GM18951 (cell line): ENCODE results near the gene NKD2.
"Not testable (repeated sequence)": the region's sequence is repeated elsewhere in the genome, so short reads cannot be mapped to it uniquely, and the experiment has no call there.

Source experiments
- POLR2A ChIP-seq: IDR thresholded peaks from 4 replicates; pipeline ENCODE4 v1.6.1; 2011; ENCODE audit warnings: mild to moderate bottlenecking; ENCODE audit not compliant: insufficient read length, insufficient read depth; ENCODE audit errors: extremely low read depth
- in situ Hi-C: fragments of 300-500 bp; cut with MboI; formaldehyde crosslinking; loops from one replicate; pipeline ENCODE4 v1.12.0; 2022; ENCODE audit warnings: low sequenced_read_pairs, mixed read lengths, inconsistent platforms; ENCODE audit not compliant: unreplicated experiment

The NKD2 gene

DNA sequence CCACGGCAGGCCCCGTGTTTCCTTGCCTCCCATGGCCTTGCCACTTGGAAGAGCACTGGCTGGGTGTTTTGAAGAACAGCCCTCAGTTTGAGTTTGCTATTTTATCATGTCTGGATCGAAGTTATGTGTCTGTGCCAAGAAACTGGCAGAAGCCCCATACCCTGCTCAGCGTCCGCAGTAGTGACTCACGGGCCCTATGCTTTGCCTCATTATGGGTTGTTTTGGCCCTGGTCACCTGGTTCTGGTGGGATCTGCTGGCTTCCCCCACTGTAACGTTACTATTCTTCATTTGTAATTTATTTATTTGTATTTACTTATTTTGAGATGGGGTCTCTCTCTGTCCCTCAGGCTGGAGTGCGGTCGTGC, 42.3 kb upstream of the NKD2 start:
- TF ChIP-seq POLR2A: no peak
- in situ Hi-C loops: no loop called here

DNA sequence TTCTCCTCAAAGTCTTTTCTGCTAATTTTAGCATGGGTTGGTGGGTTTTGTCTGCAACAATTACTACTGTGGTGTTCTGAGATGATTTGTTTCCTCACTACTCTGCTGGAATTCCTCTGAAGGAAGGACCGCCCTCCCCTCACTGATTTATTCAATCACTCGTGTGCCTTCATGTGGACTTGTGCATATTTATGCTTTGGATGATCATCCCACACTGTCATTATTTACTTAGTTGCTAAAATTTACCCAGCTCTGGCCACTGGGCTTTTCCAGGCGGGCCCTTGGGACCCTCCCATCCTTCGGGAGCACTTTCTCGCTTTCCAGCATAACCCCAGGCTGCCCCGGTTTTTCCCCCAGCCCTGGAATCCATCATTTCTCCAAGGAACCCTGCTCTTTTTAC, 41.7 kb upstream of the NKD2 start:
- in situ Hi-C loops: no loop called here
- no peak for TF ChIP-seq POLR2A

DNA sequence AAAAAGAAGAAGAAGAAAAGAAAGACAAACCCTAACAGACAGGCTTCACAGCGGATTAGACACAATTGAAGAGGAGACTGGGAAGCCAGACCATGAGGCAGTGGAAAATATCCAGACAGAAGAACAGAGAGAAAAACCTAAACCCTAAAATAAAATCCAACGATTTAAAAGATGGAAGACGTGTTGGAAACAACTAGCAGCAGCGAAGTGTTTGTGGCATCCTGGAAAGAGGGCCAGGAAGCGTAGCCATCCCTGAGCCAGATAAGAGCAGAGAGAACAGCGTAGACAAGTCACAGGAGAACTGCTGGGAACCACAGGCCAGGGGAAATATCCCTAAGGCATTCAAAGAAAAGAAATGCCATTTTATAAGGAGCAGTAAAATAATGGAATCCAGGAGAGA, 39.7 kb upstream of the NKD2 start:
- TF ChIP-seq POLR2A: no peak
- in situ Hi-C loops: no loop called here

DNA sequence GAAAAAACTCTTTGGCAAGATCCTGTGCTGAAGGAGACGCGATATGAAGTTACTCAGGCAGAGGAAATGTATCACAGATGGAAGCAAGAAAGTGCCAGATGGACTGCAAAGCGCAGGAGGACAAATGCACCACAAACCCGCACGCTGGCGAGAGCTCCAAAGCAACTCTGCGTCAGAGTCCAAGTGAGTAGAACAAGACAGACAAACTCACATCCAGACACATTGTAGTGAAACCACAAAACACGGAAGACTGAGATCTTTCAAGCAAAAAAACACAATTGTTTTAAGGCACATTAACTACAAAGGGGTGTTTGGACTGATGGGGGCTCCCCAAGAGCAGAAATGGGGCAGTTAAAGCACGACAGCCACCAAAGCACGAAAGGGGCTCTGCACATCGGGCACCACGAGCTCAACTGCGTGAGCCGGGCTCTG, 39.2 kb upstream of the NKD2 start:
- in situ Hi-C loops: no loop called here
- TF ChIP-seq POLR2A: no peak

DNA sequence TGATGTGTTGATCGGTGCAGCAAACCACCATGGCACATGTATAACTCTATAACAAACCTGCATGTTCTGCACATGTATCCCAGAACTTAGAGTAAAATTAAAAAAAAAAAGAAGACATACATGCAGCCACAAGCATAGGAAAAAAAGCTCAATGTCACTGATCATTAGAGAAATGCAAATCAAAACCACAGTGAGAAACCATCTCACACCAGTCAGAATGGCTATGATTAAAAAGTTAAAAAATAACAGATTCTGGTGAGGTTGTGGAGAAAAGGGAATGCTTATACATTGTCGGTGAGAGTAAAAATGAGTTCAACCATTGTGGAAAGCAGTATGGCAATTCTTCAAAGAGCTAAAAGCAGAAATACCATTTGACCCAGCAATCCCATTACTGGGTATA, 36.0 kb upstream of the NKD2 start:
- in situ Hi-C loops: not testable (repeated sequence)

DNA sequence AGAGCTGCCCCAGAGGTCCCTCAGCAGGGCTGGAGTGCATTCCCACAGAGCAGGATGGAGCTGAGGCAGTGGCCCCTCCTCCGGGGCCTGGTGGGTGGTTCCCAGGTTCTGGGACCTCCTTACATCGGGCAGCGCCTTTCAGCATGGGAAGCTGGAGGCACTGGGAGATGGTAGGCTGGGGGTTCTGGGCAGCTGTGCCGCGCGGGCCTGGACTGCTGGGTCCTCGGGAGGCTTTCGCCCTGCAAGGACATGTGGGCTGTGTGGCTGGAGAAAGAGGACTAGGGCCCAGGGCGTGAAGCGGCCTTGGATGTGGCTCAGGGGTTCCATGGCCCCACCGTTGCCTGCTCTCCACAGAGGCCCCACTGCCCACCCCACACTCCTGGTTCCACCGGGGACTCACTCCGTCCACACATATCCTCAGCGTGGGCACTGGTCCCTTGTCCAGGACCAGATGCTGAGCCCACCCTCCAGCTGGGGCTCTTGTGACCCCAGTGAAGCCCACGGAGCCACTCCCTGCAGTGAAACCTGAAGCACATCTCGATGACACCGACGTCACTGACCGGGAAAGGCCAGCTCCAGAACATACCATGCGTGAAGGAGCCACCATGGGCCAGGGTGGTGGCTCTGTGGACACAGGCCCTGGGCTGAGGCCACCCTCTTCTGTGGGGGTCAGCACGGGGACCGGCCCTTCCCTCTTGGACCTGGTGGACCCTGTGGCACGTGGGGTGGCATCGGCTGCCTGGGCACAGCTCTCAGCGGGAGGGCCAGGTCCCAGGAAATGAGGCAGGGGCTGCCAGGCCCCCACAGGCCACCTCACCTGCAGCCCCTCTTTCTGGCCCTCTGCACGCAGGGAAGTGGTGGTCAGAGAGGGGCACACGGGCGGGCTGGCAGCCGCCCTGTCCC, 31.5 kb upstream of the NKD2 start:
- in situ Hi-C loops: no loop called here
- no peak for TF ChIP-seq POLR2A

DNA sequence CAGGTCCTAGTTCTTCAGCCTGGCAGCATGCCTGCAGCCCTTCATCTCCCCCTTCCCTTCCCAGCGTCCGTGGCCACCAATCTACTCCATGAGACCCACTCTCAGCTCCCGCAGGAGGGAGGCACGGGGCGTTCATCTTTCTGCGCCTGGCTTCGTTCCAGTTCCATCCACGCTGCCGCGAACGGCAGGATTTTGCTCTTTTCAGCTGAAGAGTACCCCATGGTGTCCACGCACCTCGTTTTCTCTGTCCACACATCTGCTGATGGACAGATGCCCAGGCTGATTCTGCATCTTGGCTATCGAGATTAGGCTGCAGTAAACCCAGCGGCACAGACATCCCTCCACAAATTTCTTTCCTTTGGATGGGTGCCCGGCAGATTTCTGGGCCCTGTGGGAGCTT, 30.5 kb upstream of the NKD2 start:
- in situ Hi-C loops: no loop called here
- no peak for TF ChIP-seq POLR2A

DNA sequence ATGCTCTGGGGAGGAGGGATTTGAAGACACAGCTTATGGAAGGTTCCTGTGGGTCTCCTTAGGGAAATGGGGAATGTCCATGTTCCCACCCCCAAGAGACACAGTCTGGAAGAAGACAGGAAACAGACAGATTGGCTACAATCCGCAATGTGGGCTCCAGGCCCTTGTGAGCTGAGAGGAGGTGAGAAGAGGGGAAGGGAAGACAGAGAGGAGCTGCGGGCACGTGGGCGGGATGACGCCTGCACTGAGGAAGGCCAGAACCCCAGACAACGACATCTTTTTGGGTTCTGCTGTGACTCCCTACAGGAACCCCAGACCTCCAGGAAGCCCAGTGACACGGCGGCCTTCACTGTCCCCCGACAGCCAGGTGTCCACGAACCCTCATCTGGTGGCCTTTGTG, 29.9 kb upstream of the NKD2 start:
- TF ChIP-seq POLR2A: no peak
- in situ Hi-C loops: no loop called here

DNA sequence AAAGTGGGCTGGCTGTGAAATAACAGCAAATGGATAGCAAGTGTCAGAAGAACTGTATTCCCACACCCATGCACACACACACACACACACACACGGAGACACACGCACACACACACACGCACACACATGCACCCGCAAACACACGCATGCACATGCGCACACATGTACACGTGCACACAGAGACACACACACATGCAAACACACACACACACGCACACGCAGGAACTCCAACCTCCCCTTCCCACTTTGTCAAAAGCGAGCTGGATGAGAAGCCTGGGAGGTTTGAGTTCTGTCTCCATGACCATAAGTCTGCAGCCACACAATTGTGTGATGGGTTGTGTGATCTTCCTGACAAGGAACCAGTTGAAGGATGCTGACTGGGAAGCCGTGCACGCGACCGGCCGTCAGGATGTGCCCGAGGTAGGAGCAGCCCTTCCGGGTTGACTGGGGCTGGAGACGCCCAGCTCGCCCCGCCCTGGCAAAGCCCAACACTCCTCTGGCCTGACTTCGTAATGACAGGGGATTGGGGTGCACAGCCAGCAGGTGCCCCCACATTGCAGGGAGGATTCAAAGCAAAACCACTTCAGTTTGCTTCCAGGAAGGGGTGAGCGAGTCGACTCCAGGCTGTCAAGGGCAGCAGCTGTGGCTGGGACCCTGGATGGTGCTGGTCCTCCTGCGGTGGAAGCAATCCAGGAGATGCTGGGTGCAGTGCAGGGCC, 29.3 kb upstream of the NKD2 start:
- TF ChIP-seq POLR2A: no peak
- in situ Hi-C loops: no loop called here

DNA sequence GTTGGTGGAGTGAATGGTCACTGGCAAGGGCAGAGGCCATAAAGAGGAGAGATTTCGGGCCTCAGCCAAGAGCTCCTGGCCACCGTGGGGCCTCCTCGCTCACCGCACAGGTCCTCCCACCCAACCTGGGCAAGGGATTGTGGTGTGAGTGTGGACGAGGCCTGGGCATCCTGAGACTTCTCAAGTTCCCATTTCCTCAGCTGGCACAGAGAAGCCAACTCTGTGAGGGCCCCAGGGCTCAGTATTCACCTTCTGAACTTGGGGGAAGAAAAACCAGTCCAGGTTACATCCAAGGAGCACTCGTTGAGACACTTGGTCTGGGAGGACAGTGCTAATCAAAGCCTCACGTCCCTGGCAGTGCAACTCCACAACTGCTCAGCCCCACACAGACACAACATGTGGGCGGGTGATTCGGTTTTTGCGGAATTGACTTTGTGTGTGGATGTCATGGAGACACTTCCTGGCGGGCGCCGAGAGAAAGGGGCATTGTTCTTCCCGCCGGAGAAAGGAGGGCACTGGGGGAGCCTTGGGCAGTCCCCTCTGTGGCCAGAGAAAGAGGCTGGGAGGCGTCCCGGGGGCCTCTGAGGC, 28.5 kb upstream of the NKD2 start:
- in situ Hi-C loops: no loop called here
- TF ChIP-seq POLR2A: no peak

DNA sequence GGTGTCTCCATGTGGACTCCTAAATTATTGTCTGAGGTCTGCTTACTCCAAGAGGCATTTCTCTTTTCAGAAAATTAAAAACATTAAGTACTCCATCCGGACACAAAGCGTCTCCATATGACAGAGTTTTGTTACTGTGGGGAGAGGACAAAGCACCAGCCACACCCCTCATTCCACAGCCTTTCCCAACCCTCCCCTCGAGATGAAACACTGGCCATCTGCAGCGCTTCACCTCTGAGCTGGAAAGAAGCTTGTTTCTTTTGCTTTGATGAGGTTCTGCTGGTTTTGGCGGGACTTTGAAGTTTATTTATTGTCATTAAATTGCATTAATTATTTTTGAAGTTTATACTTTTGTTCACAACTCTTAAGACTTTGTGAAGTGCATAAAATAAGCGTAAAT, 27.6 kb upstream of the NKD2 start:
- in situ Hi-C loops: no loop called here

DNA sequence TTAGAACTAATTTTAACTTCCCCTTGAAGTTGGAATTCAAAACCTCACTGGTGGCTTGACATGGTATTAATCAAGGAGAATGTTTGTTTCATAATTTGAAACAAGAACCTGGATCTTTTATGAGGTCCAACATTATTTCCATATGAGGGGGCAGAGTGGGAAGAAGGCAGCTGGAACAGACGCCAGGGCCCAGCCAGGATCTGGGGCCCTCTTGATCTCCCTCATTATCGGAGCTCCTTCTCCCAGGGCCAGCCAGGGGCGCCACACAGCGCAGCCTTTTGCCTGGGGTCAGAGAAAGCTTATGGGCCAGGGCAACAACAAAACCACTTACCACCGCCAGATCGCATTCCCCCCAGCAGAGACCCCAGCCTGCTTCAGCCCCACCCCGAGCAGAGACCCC, 27.1 kb upstream of the NKD2 start:
- in situ Hi-C loops: no loop called here
- no peak for TF ChIP-seq POLR2A

More for the DNA sequence above, 27.6 kb upstream of the NKD2 start:
- no peak for TF ChIP-seq POLR2A

DNA sequence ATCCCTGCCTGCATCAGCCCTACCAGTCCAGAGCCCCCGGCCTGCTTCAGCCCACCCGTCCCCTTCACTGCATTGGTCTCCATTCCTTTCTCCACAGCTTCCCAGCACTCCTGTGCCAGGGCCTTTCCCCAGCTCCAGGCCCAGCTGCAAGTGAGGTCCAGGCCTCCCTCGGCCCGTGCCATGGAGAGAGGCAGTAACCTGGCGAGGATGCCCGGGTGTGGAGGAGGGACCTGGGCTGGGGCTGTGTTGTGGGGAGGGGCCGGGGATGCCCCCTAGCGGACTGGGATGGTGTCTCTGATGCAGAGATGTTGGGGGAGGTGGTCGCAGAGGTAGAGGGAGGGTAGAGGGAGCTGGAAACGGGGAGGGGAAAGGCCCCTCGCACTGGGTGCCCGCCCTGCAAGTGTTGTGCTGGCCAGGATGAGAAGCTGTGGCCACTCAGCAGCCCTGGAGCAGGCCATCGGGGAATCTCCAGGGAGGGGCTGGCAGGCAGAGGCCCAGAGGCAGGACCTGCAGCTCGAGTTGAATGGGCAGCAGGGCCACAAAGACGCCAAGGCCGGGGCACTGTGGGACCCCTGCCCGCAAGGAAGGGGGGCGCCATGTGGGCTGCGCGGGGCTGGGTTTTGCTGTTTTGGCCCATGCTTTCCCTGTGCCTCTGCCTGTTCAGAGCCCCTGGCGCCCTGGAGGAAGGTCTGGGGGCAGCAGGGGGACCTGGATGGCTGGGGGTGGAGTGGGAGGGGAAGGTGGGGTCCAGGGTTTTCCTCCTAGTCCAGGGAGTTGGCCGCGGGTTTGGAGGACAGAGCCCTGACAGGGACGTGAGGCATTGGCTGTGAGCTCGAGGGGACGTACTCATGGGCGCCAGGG, 26.0 kb upstream of the NKD2 start:
- TF ChIP-seq POLR2A: no peak
- in situ Hi-C loops: no loop called here

DNA sequence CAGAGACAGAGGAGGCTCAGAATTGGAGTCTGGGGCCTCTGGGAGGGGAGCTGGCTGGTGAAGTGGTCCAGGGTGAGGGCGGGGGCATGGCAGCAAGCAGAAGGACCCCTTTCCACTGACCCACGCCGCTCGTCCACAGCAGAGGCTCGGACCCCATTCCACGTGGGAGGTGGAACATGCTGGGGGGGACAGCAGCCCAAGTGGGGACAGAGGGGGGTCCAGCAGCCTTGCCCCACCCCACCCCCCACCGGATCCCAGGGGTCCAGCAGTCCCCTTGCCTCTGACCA, 25.4 kb upstream of the NKD2 start:
- no peak for TF ChIP-seq POLR2A
- in situ Hi-C loops: no loop called here

DNA sequence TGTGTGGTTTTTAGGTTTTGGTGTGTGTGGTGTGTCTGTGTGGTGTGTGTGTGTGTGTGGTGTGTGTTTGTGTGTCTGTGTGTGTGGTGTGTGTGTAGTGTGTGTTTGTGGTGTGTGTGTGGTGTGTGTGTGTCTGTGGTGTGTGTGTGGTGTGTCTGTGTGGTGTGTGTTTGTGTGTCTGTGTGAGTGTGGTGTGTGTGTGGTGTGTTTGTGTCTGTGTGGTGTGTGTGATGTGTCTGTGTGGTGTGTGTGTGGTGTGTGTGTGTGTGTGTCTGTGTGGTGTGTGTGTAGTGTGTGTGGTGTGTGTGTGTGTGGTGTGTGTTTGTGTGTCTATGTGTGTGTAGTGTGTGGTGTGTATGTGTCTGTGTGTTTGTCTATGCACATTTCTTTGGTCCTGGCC, 25.0 kb upstream of the NKD2 start:
- TF ChIP-seq POLR2A: no peak
- in situ Hi-C loops: no loop called here
